WTC11 (cell line): ENCODE data around the gene BIRC5. TPM values are rescaled to one million over a fixed set of nuclear protein-coding genes. Genes with fewer than 3 reads are reported as not detected.

ENCODE experiments used
- ATAC-seq: fragments of 200-7000 bp; cut with Tn5 transposase; 2 replicates; pipeline ENCODE4 v1.10.0; 2021; ENCODE audit warnings: mild to moderate bottlenecking, moderate library complexity
- CTCF ChIA-PET: fragments of 300-600 bp; sonication (Branson Sonifier 250); formaldehyde crosslinking; loops from one replicate; lab custom pipeline; 2021; ENCODE audit warnings: antibody characterized with exemption; lab: Charles Lee
- POLR2A ChIA-PET: fragments of 350-600 bp; sonication (Branson Sonifier 250); formaldehyde crosslinking; loops from one replicate; lab custom pipeline; 2021; ENCODE audit warnings: antibody characterized with exemption; lab: Charles Lee
- DNase-seq: peaks from one replicate; pipeline ENCODE4 v3.0.0; 2021; ENCODE audit warnings: low spot score
- H3K27ac Mint-ChIP-seq: 2 replicates; pipeline ENCODE4 v1.8.0; 2021; ENCODE audit warnings: mixed read lengths
- H3K27me3 Mint-ChIP-seq: 2 replicates; pipeline ENCODE4 v1.8.0; 2021; ENCODE audit warnings: low read depth, mild to moderate bottlenecking, moderate library complexity, mixed read lengths
- H3K36me3 Mint-ChIP-seq: 2 replicates; pipeline ENCODE4 v1.8.0; 2021; ENCODE audit warnings: mixed read lengths
- H3K4me1 Mint-ChIP-seq: 2 replicates; pipeline ENCODE4 v1.8.0; 2022; ENCODE audit warnings: mixed read lengths
- H3K4me3 Mint-ChIP-seq: 2 replicates; pipeline ENCODE4 v1.8.0; 2021; ENCODE audit warnings: mild to moderate bottlenecking, moderate library complexity, mixed read lengths
- H3K9me3 Mint-ChIP-seq: 2 replicates; pipeline ENCODE4 v1.8.0; 2021; ENCODE audit warnings: mixed read lengths
- CREM ChIP-seq: sonication (generic); formaldehyde crosslinking; IDR thresholded peaks from 2 replicates; pipeline ENCODE4 v1.8.1; 2022; ENCODE audit warnings: mild to moderate bottlenecking, missing genetic modification reagents, moderate library complexity
- EMX1 ChIP-seq: fragments of 250-450 bp; sonication (Bioruptor Pico); IDR thresholded peaks from 2 replicates; pipeline ENCODE4 v1.8.0; 2021; ENCODE audit warnings: mild to moderate bottlenecking
- ESRRA ChIP-seq: sonication (generic); formaldehyde crosslinking; IDR thresholded peaks from 2 replicates; pipeline ENCODE4 v1.8.1; 2022; ENCODE audit warnings: mild to moderate bottlenecking, missing genetic modification reagents, borderline replicate concordance
- FOXP1 ChIP-seq: sonication (generic); formaldehyde crosslinking; IDR thresholded peaks from 2 replicates; pipeline ENCODE4 v1.8.0; 2022; ENCODE audit warnings: missing genetic modification reagents, mild to moderate bottlenecking, moderate library complexity, borderline replicate concordance
- FOXP4 ChIP-seq: sonication (generic); formaldehyde crosslinking; IDR thresholded peaks from 2 replicates; pipeline ENCODE4 v1.8.0; 2022; ENCODE audit warnings: mild to moderate bottlenecking, missing genetic modification reagents
- IRF2 ChIP-seq: sonication (generic); formaldehyde crosslinking; IDR thresholded peaks from 2 replicates; pipeline ENCODE4 v1.8.0; 2022; ENCODE audit warnings: low read depth, missing genetic modification reagents, borderline replicate concordance
- NFATC4 ChIP-seq: fragments of 250-450 bp; sonication (Bioruptor Pico); IDR thresholded peaks from 2 replicates; pipeline ENCODE4 v1.9.0; 2021; ENCODE audit warnings: mild to moderate bottlenecking
- NR2C2 ChIP-seq: sonication (generic); formaldehyde crosslinking; IDR thresholded peaks from 2 replicates; pipeline ENCODE4 v1.8.0; 2022; ENCODE audit warnings: mild to moderate bottlenecking, missing genetic modification reagents
- NR3C1 ChIP-seq: sonication (generic); formaldehyde crosslinking; conservative IDR thresholded peaks from 2 replicates; pipeline ENCODE4 v1.8.1; 2023; ENCODE audit warnings: low read depth, mild to moderate bottlenecking, missing genetic modification reagents
- SP1 ChIP-seq: sonication (generic); formaldehyde crosslinking; conservative IDR thresholded peaks from 2 replicates; pipeline ENCODE4 v1.8.1; 2022; ENCODE audit warnings: missing genetic modification reagents
- ZNF671 ChIP-seq: fragments of 250-450 bp; sonication (Bioruptor Pico); IDR thresholded peaks from 2 replicates; pipeline ENCODE4 v1.8.0; 2021; ENCODE audit warnings: mild to moderate bottlenecking
- total RNA-seq: library from RNA; stranded (reverse); gene quantifications from 3 replicates; pipeline ENCODE4 v1.2.3, GENCODE V29; 2021
- TF ChIP-seq, protein P1 (sequence below): sonication (generic); formaldehyde crosslinking; IDR thresholded peaks from 2 replicates; pipeline ENCODE4 v1.8.1; 2023; ENCODE audit warnings: mild to moderate bottlenecking, moderate library complexity, missing genetic modification reagents
- TF ChIP-seq, protein P2 (sequence below): fragments of 250-450 bp; sonication (Bioruptor Pico); IDR thresholded peaks from 2 replicates; pipeline ENCODE4 v2.1.2; 2022; ENCODE audit warnings: mild to moderate bottlenecking, moderate library complexity
- TF ChIP-seq, protein P3 (sequence below): sonication (generic); formaldehyde crosslinking; IDR thresholded peaks from 2 replicates; pipeline ENCODE4 v1.8.0; 2022; ENCODE audit warnings: mild to moderate bottlenecking, missing genetic modification reagents

BIRC5 gene
- total RNA-seq, 1 experiment from 2014 or later = 115 TPM

DNA sequence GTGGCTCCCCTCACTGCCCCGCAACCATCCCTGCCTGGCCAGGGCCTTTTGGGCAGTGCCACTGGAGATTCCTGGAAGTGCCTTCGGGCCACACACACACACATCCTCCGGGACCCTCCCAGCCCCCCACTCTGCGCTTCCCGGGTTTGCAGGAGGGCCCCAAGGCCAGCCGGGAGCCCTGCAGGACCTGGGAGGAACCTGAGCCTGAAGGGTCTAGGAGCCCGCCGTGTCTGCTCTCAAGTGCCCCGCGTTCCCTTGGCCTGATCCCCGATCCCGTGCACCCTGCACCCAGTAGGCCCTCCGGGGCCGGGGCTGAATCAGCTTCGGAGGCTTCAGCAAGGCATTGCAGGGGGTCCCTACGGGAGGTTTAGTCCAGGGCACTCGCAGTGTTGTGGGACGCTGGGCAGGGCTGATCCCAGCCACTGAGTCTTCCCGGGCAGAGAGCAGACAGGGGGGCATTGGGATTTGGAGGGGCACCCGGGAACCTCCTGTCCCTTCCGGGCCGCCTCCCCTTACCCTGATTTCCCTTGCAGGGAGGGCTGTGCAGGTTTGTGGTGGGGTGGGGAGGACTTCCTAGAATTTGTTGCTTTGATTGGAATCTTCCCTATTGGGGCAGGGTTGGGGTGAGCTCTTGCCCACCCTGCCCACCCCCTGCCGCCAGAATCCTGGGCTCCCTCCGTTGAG, 54.3 kb downstream of the BIRC5 start (continued):
- TF ChIP-seq, protein P1, sequence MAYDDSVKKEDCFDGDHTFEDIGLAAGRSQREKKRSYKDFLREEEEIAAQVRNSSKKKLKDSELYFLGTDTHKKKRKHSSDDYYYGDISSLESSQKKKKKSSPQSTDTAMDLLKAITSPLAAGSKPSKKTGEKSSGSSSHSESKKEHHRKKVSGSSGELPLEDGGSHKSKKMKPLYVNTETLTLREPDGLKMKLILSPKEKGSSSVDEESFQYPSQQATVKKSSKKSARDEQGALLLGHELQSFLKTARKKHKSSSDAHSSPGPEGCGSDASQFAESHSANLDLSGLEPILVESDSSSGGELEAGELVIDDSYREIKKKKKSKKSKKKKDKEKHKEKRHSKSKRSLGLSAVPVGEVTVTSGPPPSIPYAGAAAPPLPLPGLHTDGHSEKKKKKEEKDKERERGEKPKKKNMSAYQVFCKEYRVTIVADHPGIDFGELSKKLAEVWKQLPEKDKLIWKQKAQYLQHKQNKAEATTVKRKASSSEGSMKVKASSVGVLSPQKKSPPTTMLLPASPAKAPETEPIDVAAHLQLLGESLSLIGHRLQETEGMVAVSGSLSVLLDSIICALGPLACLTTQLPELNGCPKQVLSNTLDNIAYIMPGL = no peak
- no peak for TF ChIP-seq ZNF671 (CRISPR knock-in tag)

DNA sequence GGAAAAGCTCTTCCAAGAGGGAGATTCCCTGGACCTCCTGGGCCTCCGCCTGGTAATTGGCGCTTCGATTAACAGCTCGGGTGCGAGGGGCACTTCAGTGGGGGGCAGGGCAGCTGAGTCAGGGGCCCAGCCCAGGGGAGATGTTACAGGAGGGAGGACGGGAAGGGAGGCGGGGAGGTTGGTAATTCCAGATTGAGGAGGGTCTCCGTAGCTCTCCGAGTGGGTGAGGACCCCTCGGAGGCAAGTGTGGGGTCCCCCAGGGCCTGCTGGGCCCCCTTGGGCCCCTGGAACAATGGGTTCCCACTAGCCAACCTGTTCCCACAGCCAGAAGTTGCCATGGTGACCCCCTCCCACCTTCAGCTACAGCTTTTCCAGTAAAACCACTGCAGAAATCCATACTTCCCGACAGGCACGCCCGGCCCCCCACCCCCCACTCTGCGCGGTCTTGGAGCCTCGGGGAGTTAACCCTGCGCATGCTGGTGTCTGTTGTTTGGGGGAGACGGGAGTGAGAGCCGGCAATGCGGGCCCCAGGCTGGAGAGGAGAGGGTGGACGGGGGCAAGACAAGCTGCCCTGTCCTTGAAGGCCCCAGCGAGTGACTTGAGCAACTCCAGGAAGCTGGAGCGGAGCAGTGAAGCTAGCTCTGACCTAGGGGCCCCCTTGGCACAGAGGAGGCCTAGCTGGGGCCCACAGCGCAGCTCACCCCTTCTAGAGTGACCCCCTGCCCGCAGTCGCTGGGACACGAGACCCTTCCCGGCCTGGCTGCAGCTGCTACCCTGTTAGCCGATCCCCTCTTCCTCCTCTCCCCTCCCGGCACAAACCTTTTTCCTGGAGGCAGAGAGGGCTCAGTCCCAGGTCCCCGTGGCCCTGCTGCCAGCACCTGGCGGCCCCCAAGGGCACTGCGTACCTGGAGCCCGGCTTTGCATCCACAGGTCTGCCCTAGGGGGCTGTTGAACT, 55.2 kb downstream of the BIRC5 start:
- Mint-ChIP-seq H3K4me1 (peaks cover 72% of the 10 kb centered on the region), H3K27me3 (peaks cover 2% of the 10 kb centered on the region; the same call in 1 of the 2 replicates), H3K9me3 (no peaks in the 10 kb centered on the region), H3K36me3 (no peaks in the 10 kb centered on the region), H3K4me3 (peak overlapping the region; percentile 16; the same call in 1 of the 2 replicates), H3K27ac (no peak overlapping the region)
- CTCF ChIA-PET = interaction anchor here (0.6 to 4.1 kb wide), 14 partner anchors 9 to 153 kb away, joined by 3 to 52 read pairs (median 4); no protein-coding TSS in a partner anchor
- ATAC-seq (peak; percentile 49), DNase-seq (no peak)
- TF ChIP-seq NR3C1 (CRISPR knock-in tag) (no peak), FOXP1 (peak; percentile 60; the same call in 1 of the 2 replicates), ESRRA (no peak), CREM (CRISPR knock-in tag) (no peak), NR2C2 (CRISPR knock-in tag) (no peak), FOXP4 (CRISPR knock-in tag) (no peak), IRF2 (no peak), EMX1 (CRISPR knock-in tag) (no peak)
- TF ChIP-seq, protein P1 = peak; percentile 32; the same call in 1 of the 2 replicates
- TF ChIP-seq, protein P2, sequence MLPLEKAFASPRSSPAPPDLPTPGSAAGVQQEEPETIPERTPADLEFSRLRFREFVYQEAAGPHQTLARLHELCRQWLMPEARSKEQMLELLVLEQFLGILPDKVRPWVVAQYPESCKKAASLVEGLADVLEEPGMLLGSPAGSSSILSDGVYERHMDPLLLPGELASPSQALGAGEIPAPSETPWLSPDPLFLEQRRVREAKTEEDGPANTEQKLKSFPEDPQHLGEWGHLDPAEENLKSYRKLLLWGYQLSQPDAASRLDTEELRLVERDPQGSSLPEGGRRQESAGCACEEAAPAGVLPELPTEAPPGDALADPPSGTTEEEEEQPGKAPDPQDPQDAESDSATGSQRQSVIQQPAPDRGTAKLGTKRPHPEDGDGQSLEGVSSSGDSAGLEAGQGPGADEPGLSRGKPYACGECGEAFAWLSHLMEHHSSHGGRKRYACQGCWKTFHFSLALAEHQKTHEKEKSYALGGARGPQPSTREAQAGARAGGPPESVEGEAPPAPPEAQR = no peak
- POLR2A ChIA-PET = interaction anchor here (0.8 to 1.9 kb wide), 2 partner anchors 15 kb away, joined by 3 to 5 read pairs; no protein-coding TSS in a partner anchor

DNA sequence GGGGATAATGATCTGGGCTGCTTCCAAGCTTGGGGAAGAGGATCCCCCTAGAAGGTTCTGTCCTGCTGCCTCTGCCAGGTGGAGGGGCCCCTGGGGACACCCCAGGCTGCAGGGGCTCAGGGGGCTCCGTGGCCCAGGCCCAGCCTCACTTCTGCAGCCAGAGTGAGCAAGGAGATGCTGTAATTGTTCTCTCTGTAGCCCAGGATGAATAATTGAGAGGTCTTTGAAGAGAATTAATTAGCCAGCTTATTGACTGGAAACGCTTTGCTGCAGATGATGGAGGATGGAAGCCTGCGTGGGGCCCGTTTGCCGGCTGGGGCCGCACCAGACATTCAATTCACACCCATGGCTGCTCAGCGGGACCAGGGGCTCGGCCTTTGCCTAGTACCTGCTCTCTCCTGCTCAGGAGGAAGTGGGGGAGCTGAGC, 55.9 kb downstream of the BIRC5 start:
- CTCF ChIA-PET = interaction anchor here (1.3 to 4.1 kb wide), 7 partner anchors 15 to 152 kb away, joined by 3 to 52 read pairs (median 5); no protein-coding TSS in a partner anchor
- H3K4me1 Mint-ChIP-seq = peaks cover 66% of the 10 kb centered on the region
- H3K4me3 Mint-ChIP-seq = no peak overlapping the region

More for the DNA sequence above, 55.9 kb downstream of the BIRC5 start:
- Mint-ChIP-seq H3K27ac (no peak overlapping the region), H3K27me3 (peaks cover 2% of the 10 kb centered on the region; the same call in 1 of the 2 replicates), H3K36me3 (no peaks in the 10 kb centered on the region), H3K9me3 (no peaks in the 10 kb centered on the region)
- POLR2A ChIA-PET = interaction anchor here (1.9 kb wide), 1 partner anchor 16 kb away, joined by 5 read pairs; no protein-coding TSS in a partner anchor
- DNase-seq = no peak
- TF ChIP-seq NFATC4 (CRISPR knock-in tag) (no peak), SP1 (CRISPR knock-in tag) (no peak), CREM (CRISPR knock-in tag) (no peak)
- TF ChIP-seq, protein P3, sequence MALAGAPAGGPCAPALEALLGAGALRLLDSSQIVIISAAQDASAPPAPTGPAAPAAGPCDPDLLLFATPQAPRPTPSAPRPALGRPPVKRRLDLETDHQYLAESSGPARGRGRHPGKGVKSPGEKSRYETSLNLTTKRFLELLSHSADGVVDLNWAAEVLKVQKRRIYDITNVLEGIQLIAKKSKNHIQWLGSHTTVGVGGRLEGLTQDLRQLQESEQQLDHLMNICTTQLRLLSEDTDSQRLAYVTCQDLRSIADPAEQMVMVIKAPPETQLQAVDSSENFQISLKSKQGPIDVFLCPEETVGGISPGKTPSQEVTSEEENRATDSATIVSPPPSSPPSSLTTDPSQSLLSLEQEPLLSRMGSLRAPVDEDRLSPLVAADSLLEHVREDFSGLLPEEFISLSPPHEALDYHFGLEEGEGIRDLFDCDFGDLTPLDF (CRISPR knock-in tag) = no peak
- peak; percentile 2; the same call in 1 of the 2 replicates for ATAC-seq
